Vagina (tissue), 2 donors: ENCODE data around the gene TGFA. TPM values are rescaled to one million over a fixed set of nuclear protein-coding genes. Genes with fewer than 3 reads are reported as not detected.

Experiments used
- DNase-seq, 2 donors: peaks; one replicate each; pipeline ENCODE4 v3.0.0-alpha.2; 2017; ENCODE audit errors: extremely low spot score in 2 of 2
- H3K27ac ChIP-seq: fragments of 200-600 bp; sonication (generic); one replicate; pipeline ENCODE4 v1.5.1; 2019
- H3K27me3 ChIP-seq: fragments of 200-600 bp; sonication (generic); one replicate; pipeline ENCODE4 v1.5.1; 2019
- H3K36me3 ChIP-seq, 2 donors: fragments of 200-600 bp; sonication (generic); one replicate each; pipeline ENCODE4 v1.5.1; 2017 to 2019
- H3K4me1 ChIP-seq: fragments of 200-600 bp; sonication (generic); one replicate; pipeline ENCODE4 v1.5.1; 2019
- H3K4me3 ChIP-seq, 2 donors: fragments of 200-600 bp; sonication (generic); 1 replicate in 1 of 2; 2 replicates in 1 of 2; pipeline ENCODE4 v1.5.1; 2016 to 2019
- H3K9me3 ChIP-seq: fragments of 200-600 bp; sonication (generic); one replicate; pipeline ENCODE4 v1.5.1; 2019
- CTCF ChIP-seq, 3 experiments: fragments of 450-650 bp in 2 of 3; fragments of 200-600 bp in 1 of 3; sonication (generic) in 1 of 3; IDR thresholded peaks; one replicate each; pipeline ENCODE4 v1.5.1; 2017 to 2019; ENCODE audit warnings: antibody characterized with exemption in 3 of 3, mild to moderate bottlenecking in 2 of 3, moderate library complexity in 2 of 3
- POLR2A ChIP-seq, 2 donors: fragments of 450-650 bp; IDR thresholded peaks; one replicate each; pipeline ENCODE4 v1.6.1; 2017; ENCODE audit warnings: antibody characterized with exemption in 2 of 2, mild to moderate bottlenecking in 2 of 2, moderate library complexity in 2 of 2
- POLR2AphosphoS5 ChIP-seq, 2 donors: sonication (generic); formaldehyde crosslinking; IDR thresholded peaks; one replicate each; pipeline ENCODE4 v1.9.0; 2017; ENCODE audit warnings: antibody characterized with exemption in 2 of 2, mild to moderate bottlenecking in 2 of 2, low read depth in 1 of 2; ENCODE audit not compliant: insufficient read depth in 1 of 2
- intact Hi-C: fragments of 100-400 bp; cut with DNase I; formaldehyde crosslinking; loops from one replicate; pipeline ENCODE4 v1.15.1; 2023
- total RNA-seq: library from RNA; depleted of rRNA; stranded (reverse); fragments of >200 nt; gene quantifications from one replicate; pipeline ENCODE4 v1.2.3, GENCODE V29; 2016

The TGFA gene
- total RNA-seq, 1 donor from 2014 or later = 27.7 TPM

GRCh38 chr2:70496819-70497218 is 56.8 kb downstream of the TGFA start:
- Histone ChIP-seq H3K9me3 (no peaks in the 10 kb centered on the region), H3K4me1 (no peaks in the 10 kb centered on the region), H3K27ac (no peak overlapping the region), H3K27me3 (no peaks in the 10 kb centered on the region), H3K36me3 (no peaks in the 10 kb centered on the region), H3K4me3 (no peak overlapping the region)
- peak in 1 of 2 donors; percentile 42 for DNase-seq
- intact Hi-C loops = no loop called here
- TF ChIP-seq POLR2AphosphoS5 (IDR thresholded peaks at IDR 0.05; ENCODE audit: insufficient read depth in 1 of 2, low read depth in 1 of 2) (no peak), CTCF (IDR thresholded peaks at IDR 0.05) (no peak), POLR2A (IDR thresholded peaks at IDR 0.05) (no peak)

GRCh38 chr2:70494293-70494886 is 59.2 kb downstream of the TGFA start:
- TF ChIP-seq POLR2AphosphoS5 (IDR thresholded peaks at IDR 0.05; ENCODE audit: insufficient read depth in 1 of 2, low read depth in 1 of 2) (no peak), POLR2A (IDR thresholded peaks at IDR 0.05) (no peak), CTCF (IDR thresholded peaks at IDR 0.05) (no peak)
- intact Hi-C loops = no loop called here
- no peak for DNase-seq
- no peak overlapping the region for H3K27ac ChIP-seq
- no peaks in the 10 kb centered on the region for H3K9me3 ChIP-seq
- H3K4me3 ChIP-seq = no peak overlapping the region
- no peaks in the 10 kb centered on the region for H3K4me1 ChIP-seq
- no peaks in the 10 kb centered on the region for H3K36me3 ChIP-seq
- H3K27me3 ChIP-seq = no peaks in the 10 kb centered on the region

- intact Hi-C loops = no loop called here
These were observed 63.2 kb downstream of the TGFA start for GRCh38 chr2:70490381-70490780.

GRCh38 chr2:70489165-70489564 is 64.5 kb downstream of the TGFA start:
- Histone ChIP-seq H3K27me3 (no peaks in the 10 kb centered on the region), H3K27ac (no peak overlapping the region), H3K36me3 (no peaks in the 10 kb centered on the region), H3K9me3 (no peaks in the 10 kb centered on the region), H3K4me3 (no peak overlapping the region), H3K4me1 (no peaks in the 10 kb centered on the region)
- peak in 1 of 2 donors; percentile 64 for DNase-seq
- TF ChIP-seq POLR2AphosphoS5 (IDR thresholded peaks at IDR 0.05; ENCODE audit: insufficient read depth in 1 of 2, low read depth in 1 of 2) (no peak), CTCF (IDR thresholded peaks at IDR 0.05) (no peak), POLR2A (IDR thresholded peaks at IDR 0.05) (no peak)
- intact Hi-C loops = no loop called here

More at GRCh38 chr2:70490381-70490780, 63.2 kb downstream of the TGFA start:
- Histone ChIP-seq H3K27ac (no peak overlapping the region), H3K4me3 (no peak overlapping the region), H3K36me3 (no peaks in the 10 kb centered on the region), H3K4me1 (no peaks in the 10 kb centered on the region), H3K27me3 (no peaks in the 10 kb centered on the region), H3K9me3 (no peaks in the 10 kb centered on the region)
- no peak for DNase-seq
- TF ChIP-seq CTCF (IDR thresholded peaks at IDR 0.05) = no peak
- TF ChIP-seq POLR2AphosphoS5 (IDR thresholded peaks at IDR 0.05; ENCODE audit: insufficient read depth in 1 of 2, low read depth in 1 of 2) = no peak
- TF ChIP-seq POLR2A (IDR thresholded peaks at IDR 0.05) = no peak

DNA sequence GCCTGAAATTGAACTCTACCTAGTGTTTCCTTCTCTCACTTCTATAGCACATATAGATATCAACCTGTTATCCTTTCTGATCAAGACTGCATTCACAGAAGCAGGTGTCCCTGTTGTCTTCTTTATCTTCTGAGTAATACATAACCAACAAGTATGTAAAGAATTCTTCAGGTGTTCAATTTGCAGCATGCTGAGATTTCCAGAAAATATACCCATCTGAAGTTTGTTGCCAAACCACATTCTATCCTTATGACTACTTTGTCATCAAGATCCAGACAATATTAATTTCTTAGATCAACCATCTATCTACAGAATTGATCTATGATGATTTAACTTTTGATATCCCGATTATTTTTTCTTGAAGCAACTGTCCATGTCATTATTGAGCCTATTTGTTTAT is 69.5 kb downstream of the TGFA start:
- H3K4me1 ChIP-seq = no peaks in the 10 kb centered on the region

More for the DNA sequence above, 69.5 kb downstream of the TGFA start:
- no peak overlapping the region for H3K27ac ChIP-seq
- no peak overlapping the region for H3K4me3 ChIP-seq
- intact Hi-C loops = no loop called here
- TF ChIP-seq POLR2A (IDR thresholded peaks at IDR 0.05) = no peak
- TF ChIP-seq POLR2AphosphoS5 (IDR thresholded peaks at IDR 0.05; ENCODE audit: insufficient read depth in 1 of 2, low read depth in 1 of 2) = no peak
- no peak for TF ChIP-seq CTCF (IDR thresholded peaks at IDR 0.05)
- no peaks in the 10 kb centered on the region for H3K27me3 ChIP-seq
- DNase-seq = no peak
- H3K9me3 ChIP-seq = no peaks in the 10 kb centered on the region
- H3K36me3 ChIP-seq = no peaks in the 10 kb centered on the region
